H1 (cell line): ENCODE measurements around the gene PRPH2. TPM values are rescaled to one million over a fixed set of nuclear protein-coding genes. Genes with fewer than 3 reads are reported as not detected.

Experiments used
- CTCF ChIA-PET: fragments of 300-600 bp; sonication (Branson Sonifier 250); formaldehyde crosslinking; loops from one replicate; lab custom pipeline; 2021; ENCODE audit not compliant: partially characterized antibody; lab: Charles Lee
- POLR2A ChIA-PET: fragments of 300-600 bp; sonication (Branson Sonifier 250); formaldehyde crosslinking; loops from one replicate; lab custom pipeline; 2021; ENCODE audit warnings: inconsistent platforms; ENCODE audit not compliant: partially characterized antibody; lab: Charles Lee
- DNase-seq, 2 experiments: peaks; one replicate each; pipeline versions ENCODE4 v3.0.0 to v3.0.0-alpha.2; 2010 to 2022; ENCODE audit warnings: low spot score in 2 of 2, low read depth in 1 of 2, mixed read lengths in 1 of 2
- FAIRE-seq: peaks from 2 replicates; lab custom pipeline; 2011; peaks lifted over from hg19 to GRCh38; lab: Jason Lieb, UNC
- H2AFZ ChIP-seq: 2 replicates; pipeline ENCODE4 v1.8.1; 2012; ENCODE audit warnings: low read length, inconsistent platforms
- H2AK5ac ChIP-seq: 2 replicates; pipeline ENCODE4 v1.6.1; 2013; ENCODE audit warnings: low read depth, low read length
- H2BK120ac ChIP-seq: replicated peaks from 2 replicates; pipeline ENCODE3; 2013; ENCODE audit warnings: low read depth, low read length, inconsistent platforms
- H2BK12ac ChIP-seq: 2 replicates; pipeline ENCODE4 v1.6.1; 2013; ENCODE audit warnings: low read depth, low read length
- H2BK15ac ChIP-seq: 2 replicates; pipeline ENCODE4 v1.6.1; 2013; ENCODE audit warnings: low read length
- H2BK20ac ChIP-seq: 2 replicates; pipeline ENCODE4 v1.6.1; 2013; ENCODE audit warnings: low read length
- H2BK5ac ChIP-seq: 2 replicates; pipeline ENCODE4 v1.6.1; 2013; ENCODE audit warnings: low read depth, low read length
- H3K14ac ChIP-seq: 2 replicates; pipeline ENCODE4 v1.6.1; 2013; ENCODE audit warnings: inconsistent platforms; ENCODE audit not compliant: insufficient read length
- H3K18ac ChIP-seq: 2 replicates; pipeline ENCODE4 v1.6.1; 2013; ENCODE audit warnings: low read length; ENCODE audit errors: extremely low read depth
- H3K23ac ChIP-seq: 2 replicates; pipeline ENCODE4 v1.6.1; 2013; ENCODE audit warnings: inconsistent platforms; ENCODE audit not compliant: insufficient read length
- H3K23me2 ChIP-seq: 2 replicates; pipeline ENCODE4 v1.6.1; 2013; ENCODE audit warnings: low read depth, low read length
- H3K27ac ChIP-seq: 2 replicates; pipeline ENCODE4 v1.6.1; 2011; ENCODE audit warnings: low read depth, low read length, inconsistent platforms
- H3K27me3 ChIP-seq, 4 experiments: replicated peaks in 1 of 4; 1 replicate in 1 of 4; 2 replicates in 3 of 4; pipeline versions ENCODE4 v1.6.1 to v1.8.1; 2011 to 2013; ENCODE audit warnings: low read length in 3 of 4, mild to moderate bottlenecking in 3 of 4, inconsistent platforms in 2 of 4, mixed read lengths in 2 of 4, moderate library complexity in 1 of 4; ENCODE audit not compliant: control insufficient read depth in 3 of 4, insufficient read depth in 3 of 4; ENCODE audit errors: extremely low read depth in 1 of 4
- H3K36me3 ChIP-seq, 4 experiments: 2 replicates each; pipeline versions ENCODE4 v1.6.1 to v1.8.1; 2011 to 2013; ENCODE audit warnings: mild to moderate bottlenecking in 4 of 4, low read length in 3 of 4, moderate library complexity in 2 of 4, control low read depth in 1 of 4, inconsistent platforms in 1 of 4; ENCODE audit not compliant: insufficient read depth in 4 of 4, control insufficient read depth in 2 of 4
- H3K4ac ChIP-seq: replicated peaks from 2 replicates; pipeline ENCODE3; 2013; ENCODE audit warnings: low read length, low read depth, mixed read lengths, inconsistent platforms; ENCODE audit not compliant: insufficient read length
- H3K4me1 ChIP-seq, 4 experiments: replicated peaks in 1 of 4; 1 replicate in 1 of 4; 2 replicates in 3 of 4; pipeline versions ENCODE4 v1.6.1 to v1.8.1; 2011 to 2013; ENCODE audit warnings: low read length in 3 of 4, inconsistent platforms in 2 of 4, mixed read lengths in 1 of 4; ENCODE audit not compliant: insufficient read depth in 4 of 4, control insufficient read depth in 3 of 4
- H3K4me2 ChIP-seq, 2 experiments: 2 replicates each; pipeline versions ENCODE4 v1.6.1 to v1.8.1; 2011 to 2013; ENCODE audit warnings: low read depth in 2 of 2, low read length in 2 of 2, control low read depth in 1 of 2, inconsistent platforms in 1 of 2, mild to moderate bottlenecking in 1 of 2; ENCODE audit not compliant: insufficient read depth in 1 of 2
- H3K4me3 ChIP-seq, 4 experiments: fragments of 200-600, 300-600 bp in 1 of 4; sonication (generic), shearing (Covaris generic), sonication (Bioruptor Twin) in 1 of 4; 2 replicates each; pipeline versions ENCODE4 v1.5.1 to v1.8.1; 2011 to 2016; ENCODE audit warnings: low read length in 4 of 4, low read depth in 3 of 4, control low read depth in 2 of 4, inconsistent platforms in 2 of 4, mild to moderate bottlenecking in 2 of 4, mixed read lengths in 1 of 4, moderate library complexity in 1 of 4; ENCODE audit not compliant: insufficient read depth in 2 of 4; ENCODE audit errors: extremely low read depth in 1 of 4
- H3K56ac ChIP-seq: replicated peaks from 2 replicates; pipeline ENCODE3; 2013; ENCODE audit warnings: low read depth, mild to moderate bottlenecking, mixed read lengths, low read length, inconsistent platforms; ENCODE audit not compliant: insufficient read length
- H3K79me1 ChIP-seq: 2 replicates; pipeline ENCODE4 v1.6.1; 2013; ENCODE audit warnings: low read depth, low read length, control low read depth
- H3K79me2 ChIP-seq, 2 experiments: 2 replicates each; pipeline versions ENCODE4 v1.6.1 to v1.8.1; 2012 to 2013; ENCODE audit warnings: low read length in 2 of 2, mild to moderate bottlenecking in 2 of 2, inconsistent platforms in 1 of 2; ENCODE audit not compliant: insufficient read depth in 2 of 2, control insufficient read depth in 1 of 2
- H3K9ac ChIP-seq, 4 experiments: replicated peaks in 1 of 4; 1 replicate in 1 of 4; 2 replicates in 3 of 4; pipeline versions ENCODE4 v1.6.1 to v1.8.1; 2011 to 2013; ENCODE audit warnings: low read depth in 3 of 4, low read length in 3 of 4, control low read depth in 2 of 4, mild to moderate bottlenecking in 2 of 4, moderate library complexity in 2 of 4, inconsistent platforms in 1 of 4; ENCODE audit errors: extremely low read depth in 1 of 4
- H3K9me3 ChIP-seq, 2 experiments: 2 replicates each; pipeline versions ENCODE4 v1.6.1 to v1.8.1; 2012 to 2013; ENCODE audit warnings: mild to moderate bottlenecking in 2 of 2, moderate library complexity in 2 of 2, control low read depth in 1 of 2, inconsistent platforms in 1 of 2, low read depth in 1 of 2, low read length in 1 of 2, mixed read lengths in 1 of 2; ENCODE audit not compliant: insufficient read depth in 2 of 2
- H4K20me1 ChIP-seq, 2 experiments: replicated peaks in 1 of 2; 2 replicates each; pipeline versions ENCODE3 to v1.8.1; 2011 to 2013; ENCODE audit warnings: inconsistent platforms in 2 of 2, low read length in 2 of 2, mild to moderate bottlenecking in 1 of 2; ENCODE audit not compliant: insufficient read depth in 2 of 2, control insufficient read depth in 1 of 2
- H4K5ac ChIP-seq: 2 replicates; pipeline ENCODE4 v1.6.1; 2013; ENCODE audit warnings: low read length, low read depth, mixed read lengths, inconsistent platforms; ENCODE audit not compliant: insufficient read length
- H4K8ac ChIP-seq: 2 replicates; pipeline ENCODE4 v1.8.0; 2013; ENCODE audit warnings: mild to moderate bottlenecking, moderate library complexity, low read length, inconsistent platforms; ENCODE audit not compliant: insufficient read depth; ENCODE audit errors: extremely low read depth
- H4K91ac ChIP-seq: replicated peaks from 2 replicates; pipeline ENCODE3; 2013; ENCODE audit warnings: low read length, mixed read lengths, inconsistent platforms; ENCODE audit not compliant: insufficient read length
- ATF3 ChIP-seq: IDR thresholded peaks from 2 replicates; pipeline ENCODE4 v1.6.1; 2011; ENCODE audit warnings: low read depth, mild to moderate bottlenecking, low read length; ENCODE audit not compliant: insufficient read depth
- CREB1 ChIP-seq: IDR thresholded peaks from 2 replicates; pipeline ENCODE4 v1.6.1; 2012; ENCODE audit warnings: inconsistent platforms
- CTCF ChIP-seq, 3 experiments: IDR thresholded peaks; 1 replicate in 2 of 3; 2 replicates in 1 of 3; pipeline versions ENCODE4 v1.5.1 to v1.6.1; 2011; ENCODE audit warnings: low read length in 3 of 3, mild to moderate bottlenecking in 3 of 3, inconsistent platforms in 2 of 3, low read depth in 1 of 3, moderate library complexity in 1 of 3; ENCODE audit not compliant: insufficient read depth in 1 of 3; ENCODE audit errors: control extremely low read depth in 1 of 3
- EP300 ChIP-seq, 2 experiments: IDR thresholded peaks; 1 replicate in 1 of 2; 2 replicates in 1 of 2; pipeline ENCODE4 v1.6.1; 2011 to 2012; ENCODE audit warnings: low read depth in 2 of 2, low read length in 2 of 2, mild to moderate bottlenecking in 2 of 2, borderline replicate concordance in 1 of 2, inconsistent platforms in 1 of 2, moderate library complexity in 1 of 2
- HDAC2 ChIP-seq, 2 experiments: fragments of 300-600 bp in 1 of 2; sonication (generic) in 1 of 2; IDR thresholded peaks; 2 replicates each; pipeline ENCODE4 v1.6.1; 2011 to 2012; ENCODE audit warnings: low read depth in 2 of 2, low read length in 2 of 2, mild to moderate bottlenecking in 2 of 2, moderate library complexity in 2 of 2, borderline replicate concordance in 1 of 2, inconsistent platforms in 1 of 2
- JUN ChIP-seq: IDR thresholded peaks from 2 replicates; pipeline ENCODE4 v1.6.1; 2011; ENCODE audit warnings: low read depth, mild to moderate bottlenecking, improper control_type of control experiment, low read length
- KDM4A ChIP-seq: IDR thresholded peaks from one replicate; pipeline ENCODE4 v1.7.1; 2012; ENCODE audit warnings: low read depth, mild to moderate bottlenecking, moderate library complexity, low read length, inconsistent platforms; ENCODE audit not compliant: severe bottlenecking
- RNF2 ChIP-seq: fragments of 200-900, 300-1000 bp; sonication (generic); IDR thresholded peaks from 2 replicates; pipeline ENCODE4 v1.7.1; 2016; ENCODE audit warnings: borderline replicate concordance, low read depth, mild to moderate bottlenecking, antibody characterized with exemption, low read length; ENCODE audit not compliant: poor library complexity, severe bottlenecking; ENCODE audit errors: missing control alignments
- WGBS, 2 experiments: shearing (Covaris generic) in 1 of 2; methylation state at CpG; one replicate each; pipeline versions ENCODE4 v1.1.6 to v1.1.7; 2013 to 2015; ENCODE audit warnings: low lambda C conversion rate in 2 of 2, mixed read lengths in 2 of 2, inconsistent platforms in 1 of 2, low coverage in 1 of 2, missing lambda C conversion rate in 1 of 2; ENCODE audit not compliant: insufficient replicate concordance in 2 of 2, insufficient coverage in 1 of 2, insufficient read length in 1 of 2; ENCODE audit errors: extremely low coverage in 1 of 2, missing lambda C conversion rate in 1 of 2; 5-methylcytosine and 5-hydroxymethylcytosine counted together
- polyA plus RNA-seq, 7 experiments: library from polyadenylated mRNA; depleted of rRNA in 3 of 7; stranded (reverse) in 5 of 7; unstranded in 2 of 7; fragments of >200 nt in 5 of 7; fragments of 200-250 nt in 2 of 7; gene quantifications; 1 replicate in 5 of 7; 2 replicates in 1 of 7; 4 replicates in 1 of 7; pipeline versions ENCODE4 v1.2.1 to v1.2.3, GENCODE V29; 2011 to 2013; ENCODE audit warnings: missing spikeins in 2 of 7, mixed read lengths in 2 of 7
- total RNA-seq: library from RNA; stranded (reverse); fragmentation: NEBNext Ultra II Directional; extraction: Animal tissue kit (Norgen Biotek cat#: 25700); gene quantifications from 2 replicates; pipeline ENCODE4 v1.2.1, GENCODE V29; 2021

PRPH2 gene
- total and polyA plus RNA-seq, 2 of the 8 experiments (the other 6 are each of a cell fraction or from before 2014, with no cell fraction given), result 0.23 to 0.65 TPM

DNA sequence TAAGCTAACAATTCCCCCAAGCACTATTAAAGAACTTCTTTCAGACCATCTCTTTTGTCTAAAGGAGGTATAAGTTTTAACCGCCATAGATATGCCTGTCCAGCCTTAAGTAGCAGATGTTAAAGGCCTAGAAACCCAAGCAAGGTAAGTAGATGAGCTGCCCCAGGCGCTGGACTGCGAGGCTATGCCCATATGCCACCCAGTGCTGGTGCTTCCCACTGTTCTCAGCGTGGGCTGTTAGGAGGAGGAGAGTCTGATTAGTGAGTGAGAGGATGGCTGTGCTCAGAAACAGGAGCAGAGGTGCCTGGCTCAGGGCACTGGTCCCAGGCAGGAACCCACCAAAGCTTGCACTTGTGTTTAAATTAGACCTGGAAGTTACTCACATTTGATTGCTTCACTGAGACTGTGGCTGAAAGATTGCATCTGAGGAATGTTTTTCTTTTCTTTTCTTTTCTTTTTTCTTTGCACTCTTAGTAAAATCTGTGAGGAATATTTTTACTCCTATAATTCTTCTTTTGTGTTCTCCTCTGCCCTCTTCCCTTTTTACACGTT is 32.2 kb downstream of the PRPH2 start:
- Histone ChIP-seq H3K23me2 (no peaks in the 10 kb centered on the region), H2BK5ac (no peak overlapping the region), H3K4me2 (no peak overlapping the region), H2AK5ac (no peak overlapping the region), H3K4ac (no peak overlapping the region), H3K9me3 (peaks cover 0 to 10% of the 10 kb centered on the region in 2 experiments; a peak in 1 of 4 replicates), H3K79me2 (no peaks in the 10 kb centered on the region), H2AFZ (no peak overlapping the region), H3K4me1 (no peaks in the 10 kb centered on the region), H3K27me3 (no peaks in the 10 kb centered on the region), H4K20me1 (no peaks in the 10 kb centered on the region), H4K8ac (no peak overlapping the region), H3K9ac (no peak overlapping the region), H2BK120ac (no peak overlapping the region), H4K5ac (no peak overlapping the region), H3K36me3 (peaks cover 7 to 52% (median 39%) of the 10 kb centered on the region in 4 experiments; a peak in 7 of 8 replicates), H3K56ac (no peak overlapping the region), H4K91ac (no peak overlapping the region), H3K14ac (no peak overlapping the region), H3K79me1 (no peaks in the 10 kb centered on the region), H2BK12ac (no peak overlapping the region), H2BK15ac (no peak overlapping the region), H3K4me3 (no peak overlapping the region), H3K18ac (no peak overlapping the region), H2BK20ac (no peak overlapping the region), H3K27ac (no peak overlapping the region), H3K23ac (no peak overlapping the region)
- 93% methylated on average over 5 of the region's 5 CpGs; no CpG with 5 or more reads in 1 of the 2 experiments for WGBS, 2 experiments
- DNase-seq (no peak), FAIRE-seq (no peak)
- ChIA-PET CTCF (interaction anchor here (0.6 to 2.4 kb wide), 3 partner anchors 28 to 51 kb away, joined by 3 to 9 read pairs (median 3); no protein-coding TSS in a partner anchor), POLR2A (interaction anchor here (1.5 kb wide), 1 partner anchor 190 kb away, joined by 5 read pairs; the partner anchor contains the start of gene RPL7L1)
- TF ChIP-seq HDAC2 (IDR thresholded peaks at IDR 0.05; ENCODE audit: borderline replicate concordance in 1 of 2, low read depth in 2 of 2, low read length in 2 of 2) (no peak), CREB1 (no peak), EP300 (IDR thresholded peaks at IDR 0.05; ENCODE audit: borderline replicate concordance in 1 of 2, low read depth in 2 of 2, low read length in 2 of 2) (no peak), ATF3 (no peak), RNF2 (no peak), KDM4A (no peak), CTCF (IDR thresholded peaks at IDR 0.05; ENCODE audit: control extremely low read depth in 1 of 3, insufficient read depth in 1 of 3, low read depth in 1 of 3, low read length in 3 of 3) (no peak), JUN (no peak)
